T-cell (primary cell): Measurements from ENCODE around the gene INS. TPM values are rescaled to one million over a fixed set of nuclear protein-coding genes. Genes with fewer than 3 reads are reported as not detected.

Experiments
- ATAC-seq, 4 experiments: fragments of 200-7000 bp in 3 of 4; fragments of 150-1000 bp in 1 of 4; cut with Tn5 transposase; replicated peaks in 1 of 4; 1 replicate in 3 of 4; 2 replicates in 1 of 4; pipeline ENCODE4 v1.10.0; 2021; ENCODE audit warnings: moderate library complexity in 3 of 4, mild to moderate bottlenecking in 2 of 4, moderate number of reproducible peaks in 1 of 4
- CTCF ChIA-PET, 2 donors: fragments of 300-600 bp; sonication (Branson Sonifier 250); formaldehyde crosslinking; loops; one replicate each; lab custom pipeline; 2022; ENCODE audit warnings: antibody characterized with exemption in 2 of 2; lab: Charles Lee
- POLR2A ChIA-PET, 2 donors: fragments of 300-600 bp; sonication (Branson Sonifier 250); formaldehyde crosslinking; loops; one replicate each; lab custom pipeline; 2022; ENCODE audit warnings: antibody characterized with exemption in 2 of 2; lab: Charles Lee
- DNase-seq, 35 experiments: peaks; one replicate each; pipeline versions ENCODE4 v3.0.0 to v3.0.0-alpha.2; 2013 to 2023
- H3K27ac ChIP-seq: one replicate; pipeline ENCODE4 v1.5.1; 2013; ENCODE audit warnings: low read length
- H3K27me3 ChIP-seq, 2 experiments: replicated peaks in 1 of 2; 1 replicate in 1 of 2; 2 replicates in 1 of 2; pipeline versions ENCODE4 v1.6.1 to v1.7.0; 2013; ENCODE audit warnings: low read length in 1 of 2, mixed read lengths in 1 of 2; ENCODE audit not compliant: control insufficient read depth in 2 of 2, insufficient read depth in 2 of 2; ENCODE audit errors: extremely low read depth in 1 of 2
- H3K36me3 ChIP-seq, 2 donors: 1 replicate in 1 of 2; 2 replicates in 1 of 2; pipeline versions ENCODE4 v1.6.1 to v1.7.0; 2013; ENCODE audit warnings: low read length in 1 of 2; ENCODE audit not compliant: control insufficient read depth in 2 of 2, insufficient read depth in 1 of 2; ENCODE audit errors: extremely low read depth in 1 of 2
- H3K4me1 ChIP-seq, 2 experiments: 1 replicate in 1 of 2; 2 replicates in 1 of 2; pipeline versions ENCODE4 v1.6.1 to v1.7.0; 2013; ENCODE audit warnings: low read length in 2 of 2, mixed read lengths in 1 of 2; ENCODE audit not compliant: insufficient read depth in 2 of 2, control insufficient read depth in 1 of 2; ENCODE audit errors: extremely low read depth in 1 of 2
- H3K4me3 ChIP-seq, 2 donors: 1 replicate in 1 of 2; 2 replicates in 1 of 2; pipeline versions ENCODE4 v1.5.1 to v1.7.0; 2013; ENCODE audit warnings: mild to moderate bottlenecking in 2 of 2, low read length in 1 of 2, moderate library complexity in 1 of 2; ENCODE audit not compliant: control insufficient read depth in 1 of 2; ENCODE audit errors: extremely low read depth in 1 of 2
- H3K9me3 ChIP-seq: 2 replicates; pipeline ENCODE4 v1.7.0; 2013
- H3K27ac Mint-ChIP-seq, 2 donors: one replicate each; pipeline ENCODE4 v1.8.0; 2020 to 2021; ENCODE audit warnings: mild to moderate bottlenecking in 2 of 2, mixed read lengths in 2 of 2
- H3K27me3 Mint-ChIP-seq, 2 donors: one replicate each; pipeline ENCODE4 v1.8.0; 2021 to 2022; ENCODE audit warnings: mixed read lengths in 2 of 2
- H3K36me3 Mint-ChIP-seq: one replicate; pipeline ENCODE4 v1.8.0; 2021; ENCODE audit warnings: mixed read lengths
- H3K4me1 Mint-ChIP-seq, 3 donors: one replicate each; pipeline ENCODE4 v1.8.0; 2020 to 2022; ENCODE audit warnings: mixed read lengths in 3 of 3, mild to moderate bottlenecking in 1 of 3
- H3K4me3 Mint-ChIP-seq, 3 donors: one replicate each; pipeline ENCODE4 v1.8.0; 2020 to 2022; ENCODE audit warnings: mild to moderate bottlenecking in 3 of 3, mixed read lengths in 3 of 3, moderate library complexity in 3 of 3
- H3K9me3 Mint-ChIP-seq, 3 donors: one replicate each; pipeline ENCODE4 v1.8.0; 2020 to 2022; ENCODE audit warnings: mixed read lengths in 3 of 3
- WGBS: methylation state at CpG from one replicate; pipeline ENCODE4 v1.1.5; 2013; ENCODE audit warnings: missing lambda C conversion rate; ENCODE audit not compliant: insufficient coverage; 5-methylcytosine and 5-hydroxymethylcytosine counted together
- total RNA-seq, 35 experiments: library from RNA in 6 of 35; stranded (reverse) in 6 of 35; fragments of 120-200 nt in 1 of 35; gene quantifications; one replicate each; pipeline versions ENCODE4 v1.2.1 to v1.2.4 and lab custom pipeline; 2013 to 2026

Gene INS
- total RNA-seq, 5 donors from 2014 or later (not counting 1 experiment from before 2014, with no cell fraction given) = 0.53 to 0.82 TPM; not detected in 3

GRCh38 chr11:2199466-2200341 is 38.7 kb upstream of the INS start:
- H3K27ac ChIP-seq = no peak overlapping the region
- ATAC-seq (no peak), DNase-seq (no peak)
- Mint-ChIP-seq H3K4me3 (no peak overlapping the region), H3K27ac (no peak overlapping the region), H3K27me3 (peaks cover 2 to 9% of the 10 kb centered on the region in 2 donors), H3K36me3 (no peaks in the 10 kb centered on the region), H3K9me3 (peaks cover 0 to 7% (median 0%) of the 10 kb centered on the region in 3 donors), H3K4me1 (peaks cover 2 to 10% (median 9%) of the 10 kb centered on the region in 3 donors)
- H3K36me3 ChIP-seq = no peaks in the 10 kb centered on the region
- ChIA-PET CTCF (no interaction called here), POLR2A (no interaction called here)
- peaks cover 0 to 7% of the 10 kb centered on the region in 2 experiments for H3K27me3 ChIP-seq
- no peaks in the 10 kb centered on the region for H3K9me3 ChIP-seq
- 91% methylated on average over 18 of the region's 22 CpGs for WGBS
- H3K4me1 ChIP-seq = peaks cover 0 to 23% of the 10 kb centered on the region in 2 experiments
- no peak overlapping the region for H3K4me3 ChIP-seq

GRCh38 chr11:2198621-2199365 is 37.8 kb upstream of the INS start:
- H3K4me3 ChIP-seq = no peak overlapping the region
- H3K27ac ChIP-seq = no peak overlapping the region
- no peaks in the 10 kb centered on the region for H3K9me3 ChIP-seq
- Mint-ChIP-seq H3K9me3 (peaks cover 0 to 7% (median 0%) of the 10 kb centered on the region in 3 donors), H3K4me3 (no peak overlapping the region), H3K27me3 (peaks cover 2 to 9% of the 10 kb centered on the region in 2 donors), H3K36me3 (no peaks in the 10 kb centered on the region), H3K4me1 (peaks cover 2 to 10% (median 9%) of the 10 kb centered on the region in 3 donors), H3K27ac (no peak overlapping the region)
- POLR2A ChIA-PET = no interaction called here
- H3K27me3 ChIP-seq = peaks cover 0 to 12% of the 10 kb centered on the region in 2 experiments
- no peak for DNase-seq
- ATAC-seq = no peak
- H3K36me3 ChIP-seq = no peaks in the 10 kb centered on the region
- 60% methylated on average over 21 of the region's 21 CpGs for WGBS
- peaks cover 0 to 23% of the 10 kb centered on the region in 2 experiments for H3K4me1 ChIP-seq
- CTCF ChIA-PET = no interaction called here

- no peak overlapping the region for H3K27ac ChIP-seq
- ATAC-seq (no peak), DNase-seq (no peak)
- H3K9me3 ChIP-seq = no peaks in the 10 kb centered on the region
- no peaks in the 10 kb centered on the region for H3K36me3 Mint-ChIP-seq
- H3K4me3 Mint-ChIP-seq = no peak overlapping the region
- CTCF ChIA-PET = interaction anchor here in 1 of 2 donors (0.7 kb wide), 1 partner anchor 491 kb away, joined by 3 read pairs; no protein-coding TSS in a partner anchor
- H3K4me1 Mint-ChIP-seq = peaks cover 2 to 10% (median 9%) of the 10 kb centered on the region in 3 donors
- peaks cover 0 to 7% (median 0%) of the 10 kb centered on the region in 3 donors for H3K9me3 Mint-ChIP-seq
- H3K4me3 ChIP-seq = no peak overlapping the region
- H3K27ac Mint-ChIP-seq = no peak overlapping the region
- 82% methylated on average over 26 of the region's 28 CpGs for WGBS
- H3K27me3 ChIP-seq = peaks cover 0 to 17% of the 10 kb centered on the region in 2 experiments
- POLR2A ChIA-PET = no interaction called here
- H3K27me3 Mint-ChIP-seq = peaks cover 2 to 9% of the 10 kb centered on the region in 2 donors
- H3K36me3 ChIP-seq = no peaks in the 10 kb centered on the region
- peaks cover 0 to 23% of the 10 kb centered on the region in 2 experiments for H3K4me1 ChIP-seq
Observed at GRCh38 chr11:2197771-2198520, 36.9 kb upstream of the INS start.

GRCh38 chr11:2196970-2197770 is 36.2 kb upstream of the INS start:
- H3K27ac Mint-ChIP-seq = no peak overlapping the region
- peaks cover 4 to 9% of the 10 kb centered on the region in 2 donors for H3K27me3 Mint-ChIP-seq
- Histone ChIP-seq H3K27me3 (peaks cover 0 to 23% of the 10 kb centered on the region in 2 experiments), H3K9me3 (no peaks in the 10 kb centered on the region), H3K4me3 (no peak overlapping the region), H3K36me3 (no peaks in the 10 kb centered on the region), H3K27ac (no peak overlapping the region), H3K4me1 (peaks cover 0 to 23% of the 10 kb centered on the region in 2 experiments)
- H3K9me3 Mint-ChIP-seq = peaks cover 0 to 7% (median 0%) of the 10 kb centered on the region in 3 donors
- DNase-seq = peak; percentile 14 to 81 (median 58)
- peak; percentile 76 to 94 (median 87) for ATAC-seq
- POLR2A ChIA-PET = no interaction called here
- H3K4me1 Mint-ChIP-seq = peaks cover 2 to 10% (median 9%) of the 10 kb centered on the region in 3 donors
- no peak overlapping the region for H3K4me3 Mint-ChIP-seq
- no peaks in the 10 kb centered on the region for H3K36me3 Mint-ChIP-seq
- CTCF ChIA-PET = interaction anchor here in 1 of 2 donors (0.7 kb wide), 1 partner anchor 490 kb away, joined by 3 read pairs; no protein-coding TSS in a partner anchor
- WGBS = 52% methylated on average over 17 of the region's 23 CpGs

GRCh38 chr11:2195756-2196088 is 34.7 kb upstream of the INS start:
- no peak overlapping the region for H3K27ac Mint-ChIP-seq
- Histone ChIP-seq H3K4me3 (no peak overlapping the region), H3K9me3 (no peaks in the 10 kb centered on the region), H3K36me3 (no peaks in the 10 kb centered on the region), H3K27me3 (peaks cover 0 to 38% of the 10 kb centered on the region in 2 experiments), H3K4me1 (peaks cover 0 to 26% of the 10 kb centered on the region in 2 experiments), H3K27ac (no peak overlapping the region)
- H3K36me3 Mint-ChIP-seq = no peaks in the 10 kb centered on the region
- H3K9me3 Mint-ChIP-seq = peaks cover 0 to 2% (median 0%) of the 10 kb centered on the region in 3 donors
- no peak overlapping the region for H3K4me3 Mint-ChIP-seq
- ATAC-seq (no peak), DNase-seq (no peak)
- POLR2A ChIA-PET = no interaction called here
- CTCF ChIA-PET = no interaction called here
- peaks cover 7 to 12% of the 10 kb centered on the region in 2 donors for H3K27me3 Mint-ChIP-seq
- 72% methylated on average over 5 of the region's 7 CpGs for WGBS
- H3K4me1 Mint-ChIP-seq = peaks cover 2 to 11% (median 10%) of the 10 kb centered on the region in 3 donors
